Limb (tissue), 2 donors: ENCODE measurements around the gene CHCHD3.
"Not testable (repeated sequence)": the region's sequence is repeated elsewhere in the genome, so short reads cannot be mapped to it uniquely, and the experiment has no call there.

Experiments
- DNase-seq, 2 donors: peaks; one replicate each; pipeline ENCODE4 v3.0.0-alpha.2; 2016; ENCODE audit errors: extremely low spot score in 2 of 2

CHCHD3 gene

DNA sequence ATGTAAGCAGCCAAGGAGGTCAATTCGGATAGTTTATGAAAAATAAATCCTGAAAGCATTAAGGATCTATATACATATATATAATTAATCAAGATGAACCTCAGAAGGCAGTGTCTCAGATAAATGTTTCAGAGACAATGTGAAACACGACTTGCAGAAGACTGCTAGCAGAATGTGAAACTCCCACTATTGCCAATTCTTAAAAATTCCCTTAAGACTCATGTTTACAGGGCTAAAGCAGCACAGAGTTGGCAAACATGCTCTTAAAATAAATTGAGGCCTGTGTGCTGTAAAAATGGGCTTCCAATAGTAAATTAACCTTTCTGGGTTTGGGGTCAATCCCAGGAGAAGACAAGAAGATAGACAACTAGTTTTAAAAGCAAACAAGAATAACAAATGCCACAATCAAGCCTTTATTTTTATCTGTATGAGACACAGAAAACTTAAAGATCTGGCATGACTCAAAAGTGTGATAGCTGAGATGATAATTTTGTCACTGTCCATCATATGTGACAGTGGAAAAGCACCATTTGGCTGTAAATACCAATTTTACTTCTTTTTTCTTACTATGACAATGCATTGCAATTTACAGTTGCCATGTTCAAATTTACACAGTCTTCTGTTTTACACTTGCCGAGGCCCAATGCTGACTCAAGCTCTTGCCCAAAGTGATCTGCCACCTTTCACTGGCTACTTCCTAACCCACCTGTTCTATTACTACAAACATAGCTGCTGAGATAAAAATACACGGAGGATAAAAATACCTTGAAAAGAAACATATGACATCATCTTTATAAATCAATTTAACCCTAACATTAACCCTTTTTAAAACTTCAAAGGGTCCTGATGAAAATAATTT is 78.6 kb downstream of the CHCHD3 start:
- no peak for DNase-seq

DNA sequence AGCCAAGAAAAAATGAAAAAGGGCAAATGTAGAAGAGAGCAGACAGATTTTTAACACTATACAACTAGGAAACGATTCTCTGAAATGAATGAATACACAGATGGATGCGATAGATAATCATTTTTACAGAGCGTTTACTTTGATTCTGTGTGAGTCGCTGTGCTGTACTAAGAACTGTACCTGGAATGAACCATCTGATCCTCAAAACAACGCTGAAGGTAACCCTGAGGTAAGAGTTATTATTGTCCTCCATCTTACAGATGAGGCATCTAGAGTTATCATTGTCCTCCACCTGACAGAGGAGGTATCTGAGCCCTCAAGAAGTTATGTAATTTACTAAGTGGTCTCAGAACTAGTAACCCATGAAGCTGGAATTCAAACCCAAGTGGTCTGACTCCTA is 80.2 kb downstream of the CHCHD3 start:
- DNase-seq = no peak

GRCh38 chr7:132999845-133000244 is 82.0 kb downstream of the CHCHD3 start:
- no peak for DNase-seq

DNA sequence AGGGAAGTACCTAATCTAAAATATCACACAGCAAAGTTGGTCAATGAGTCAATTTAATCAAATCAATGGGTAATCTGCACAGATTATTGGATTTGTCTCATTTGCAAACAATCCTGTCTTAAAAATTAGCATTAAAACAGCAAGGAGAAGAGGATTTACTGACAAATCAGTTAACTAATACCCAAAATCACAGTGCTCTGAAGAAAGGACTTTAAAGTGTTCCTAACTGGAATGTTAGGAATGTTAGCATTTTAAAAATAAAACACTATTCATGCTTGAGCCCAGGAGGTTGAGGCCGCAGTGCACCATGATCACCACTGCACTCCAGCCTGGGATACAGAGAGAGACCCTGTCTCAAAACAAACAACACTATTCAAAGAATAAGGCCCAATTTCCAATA is 83.1 kb downstream of the CHCHD3 start:
- no peak for DNase-seq

DNA sequence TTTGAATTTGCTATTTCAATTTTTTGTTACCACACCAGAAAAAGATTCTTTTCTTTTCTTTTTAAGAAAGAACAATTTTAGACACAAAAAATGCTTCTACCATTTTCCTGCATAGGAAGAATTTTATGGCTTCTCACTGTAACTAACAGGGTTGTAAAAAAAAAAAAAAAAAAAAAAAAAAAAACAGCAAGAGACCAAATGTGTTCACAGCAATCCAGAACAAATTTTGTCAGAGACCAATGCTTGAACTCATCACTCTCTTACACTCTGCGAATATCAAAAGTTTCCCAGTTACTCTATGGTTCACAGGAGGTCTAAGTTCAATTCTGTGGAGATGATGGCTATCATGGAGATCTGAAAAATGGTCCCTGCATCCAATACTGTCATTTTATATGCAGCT is 84.4 kb downstream of the CHCHD3 start:
- no peak for DNase-seq

DNA sequence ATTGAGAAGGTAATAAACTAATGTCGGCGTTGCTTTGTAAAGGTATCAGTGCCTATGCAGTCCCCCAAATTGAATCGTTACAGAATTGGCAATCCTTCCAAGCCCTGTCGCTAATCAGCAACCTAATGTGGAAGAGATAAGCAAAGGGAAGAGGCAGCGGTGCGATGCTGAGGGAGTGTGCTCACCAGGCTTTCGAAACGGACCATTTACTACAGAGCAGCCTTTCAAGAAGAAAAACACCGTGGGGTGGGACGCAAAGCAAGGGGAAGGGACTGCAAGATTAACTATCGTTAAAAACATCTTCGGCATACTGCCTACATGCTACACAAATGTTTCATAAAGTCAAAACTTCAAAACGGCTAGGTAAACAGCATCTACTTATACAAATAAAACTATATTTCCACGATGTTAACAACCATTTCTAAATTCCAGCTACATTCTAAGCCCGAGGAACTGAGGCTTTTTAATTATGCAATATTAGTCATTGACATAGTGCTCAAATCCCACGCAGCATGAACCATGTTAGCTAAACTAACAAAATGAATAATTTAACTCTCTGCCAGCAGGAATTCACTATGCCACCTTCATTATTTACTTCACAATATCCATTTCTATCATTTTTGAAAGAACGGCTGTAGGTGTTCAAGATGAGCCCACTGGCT is 85.2 kb downstream of the CHCHD3 start:
- no peak for DNase-seq

GRCh38 chr7:132993377-132994013 is 88.4 kb downstream of the CHCHD3 start:
- DNase-seq = no peak

DNA sequence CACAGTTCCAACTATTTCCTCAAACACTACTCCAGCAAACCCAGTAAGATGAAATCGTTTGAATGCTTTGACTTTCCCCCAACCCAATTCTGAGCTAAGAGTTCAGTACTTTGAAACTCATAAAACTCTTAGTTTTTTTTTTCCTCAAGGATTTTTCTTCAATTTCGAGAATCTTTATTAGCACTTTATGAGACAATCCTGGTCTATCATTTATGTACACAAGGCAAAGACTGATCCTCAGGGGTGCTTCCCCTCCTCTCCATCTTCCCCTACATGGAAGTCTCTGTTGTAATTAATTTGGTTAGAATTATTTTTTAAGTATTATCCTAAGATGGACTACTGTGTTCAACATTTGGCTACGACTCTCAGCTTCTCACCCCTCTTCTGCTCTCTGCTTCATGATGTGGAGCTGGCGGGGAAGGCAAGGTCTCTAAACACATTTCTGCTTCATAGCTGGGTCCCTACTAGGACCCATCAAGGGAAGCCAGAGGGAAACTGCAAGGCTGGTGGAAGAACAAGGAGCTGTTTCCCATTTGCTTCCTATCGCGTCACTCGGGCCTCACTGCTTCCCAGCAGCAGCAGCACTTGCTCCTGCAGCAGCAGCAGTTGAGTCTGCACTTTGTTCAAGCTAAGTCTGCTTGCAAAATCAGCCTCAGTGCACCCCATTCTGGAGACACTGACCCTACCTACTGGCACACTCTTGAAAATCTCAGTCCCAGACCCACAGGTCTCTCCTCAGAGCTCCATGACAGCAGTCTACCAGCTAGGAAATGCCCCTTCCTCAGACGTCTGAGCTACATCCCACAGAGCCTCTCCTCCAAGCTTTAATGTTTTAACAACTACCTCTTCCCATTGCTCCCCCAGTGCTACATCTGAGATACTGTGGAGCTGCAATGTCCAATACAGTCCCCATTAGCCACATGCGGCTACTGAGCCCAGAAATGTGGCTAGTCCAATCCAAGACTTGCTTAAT is 90.0 kb downstream of the CHCHD3 start:
- peak in 1 of 2 donors; percentile 41 for DNase-seq

DNA sequence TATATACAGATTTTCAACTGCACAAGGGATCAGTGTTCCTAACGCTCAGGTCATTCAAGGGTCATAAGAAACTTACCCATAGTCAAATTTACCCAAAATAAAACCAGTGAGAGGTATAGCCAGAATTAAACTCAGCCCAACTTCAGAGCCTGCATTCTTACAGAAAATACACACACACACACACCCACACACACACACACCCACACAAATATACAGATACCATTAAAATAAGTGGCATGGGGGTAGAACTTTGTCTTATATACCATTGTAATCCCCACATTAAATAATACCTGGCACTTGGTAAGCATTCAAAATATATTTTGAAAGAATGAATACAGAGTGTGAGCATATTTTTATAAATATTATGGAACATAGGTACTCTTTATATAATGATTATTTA is 93.8 kb downstream of the CHCHD3 start:
- no peak for DNase-seq

- DNase-seq = no peak
Observed at GRCh38 chr7:132980402-132980801, 101.5 kb downstream of the CHCHD3 start.

DNA sequence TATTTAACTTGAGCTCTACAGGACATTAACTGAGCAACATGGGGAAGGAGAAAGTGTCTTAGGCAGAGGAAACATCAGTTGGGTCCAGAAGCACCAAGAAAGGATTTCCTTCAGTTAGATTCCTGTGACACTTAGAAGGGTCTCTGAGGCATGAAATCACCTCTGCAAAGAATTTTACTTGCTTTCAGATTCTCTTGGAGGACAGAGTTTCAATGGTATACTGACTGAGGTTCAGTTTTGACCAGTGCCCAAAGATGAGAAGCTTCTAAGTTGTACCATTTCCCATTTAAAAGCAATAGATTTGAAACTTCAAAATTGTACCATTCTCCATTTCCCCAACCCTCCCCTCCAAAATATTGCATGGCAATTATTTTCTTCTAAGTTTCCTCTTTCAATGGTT is 102.4 kb downstream of the CHCHD3 start:
- no peak for DNase-seq

- no peak for DNase-seq
Observed at GRCh38 chr7:132977234-132977633, 104.7 kb downstream of the CHCHD3 start.

DNA sequence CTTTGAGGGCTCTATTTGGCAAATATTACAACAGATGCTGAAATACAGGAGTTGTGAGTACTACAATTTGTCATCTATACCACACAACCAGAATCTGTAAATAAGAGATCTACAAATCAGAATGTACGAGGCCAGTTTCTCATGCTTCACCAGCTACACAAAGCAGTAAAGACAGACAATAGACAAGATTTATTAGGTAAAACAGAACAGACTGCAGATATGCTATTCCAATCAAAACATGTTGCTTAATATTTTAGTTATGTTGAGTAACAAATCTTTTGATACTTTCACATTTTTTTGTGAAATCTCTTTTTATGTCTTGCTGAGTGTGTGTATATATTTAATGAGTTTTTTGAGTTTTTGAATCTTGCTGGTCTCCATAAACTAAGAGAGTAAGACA is 109.1 kb downstream of the CHCHD3 start:
- DNase-seq = no peak

DNA sequence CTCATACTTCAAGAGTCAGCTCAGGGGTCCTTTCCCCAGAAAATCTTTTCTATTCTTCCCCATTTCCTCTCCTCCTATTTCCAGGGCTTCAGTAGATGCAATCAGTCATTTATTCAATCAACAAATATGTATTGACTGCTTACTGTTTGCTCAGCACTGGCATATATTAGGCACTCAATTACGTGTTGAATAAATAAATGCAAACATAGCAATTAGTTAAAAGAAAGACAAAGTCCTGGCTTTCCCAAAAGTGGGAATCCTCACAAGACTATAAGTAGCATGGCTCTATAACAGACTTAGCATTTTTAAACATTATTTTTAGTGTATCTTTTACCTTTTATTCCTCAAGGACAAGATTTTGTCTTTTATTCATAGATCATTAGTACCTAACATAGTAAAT is 111.6 kb downstream of the CHCHD3 start:
- no peak for DNase-seq

GRCh38 chr7:132969520-132969919 is 112.4 kb downstream of the CHCHD3 start:
- DNase-seq = no peak

DNA sequence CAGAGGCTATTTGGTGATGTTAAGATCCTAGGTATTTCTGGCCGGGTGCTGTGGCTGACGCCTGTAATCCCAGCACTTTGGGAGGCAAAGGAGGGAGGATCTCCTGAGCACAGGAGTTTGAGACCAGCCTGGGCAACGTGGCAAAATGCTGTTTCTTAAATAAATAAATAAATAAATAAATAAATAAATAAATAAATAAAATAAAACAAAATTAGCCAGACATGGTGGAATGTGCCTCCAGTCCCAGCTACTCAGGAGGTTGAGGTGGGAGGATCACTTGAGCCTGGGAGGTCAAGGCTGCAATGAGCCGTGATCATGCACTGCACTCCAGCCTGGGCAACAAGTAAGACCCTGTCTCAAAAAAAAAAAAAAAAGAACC is 114.4 kb downstream of the CHCHD3 start:
- DNase-seq = not testable (repeated sequence)

- DNase-seq = no peak
Observed at GRCh38 chr7:132966754-132967469, 115.0 kb downstream of the CHCHD3 start.

DNA sequence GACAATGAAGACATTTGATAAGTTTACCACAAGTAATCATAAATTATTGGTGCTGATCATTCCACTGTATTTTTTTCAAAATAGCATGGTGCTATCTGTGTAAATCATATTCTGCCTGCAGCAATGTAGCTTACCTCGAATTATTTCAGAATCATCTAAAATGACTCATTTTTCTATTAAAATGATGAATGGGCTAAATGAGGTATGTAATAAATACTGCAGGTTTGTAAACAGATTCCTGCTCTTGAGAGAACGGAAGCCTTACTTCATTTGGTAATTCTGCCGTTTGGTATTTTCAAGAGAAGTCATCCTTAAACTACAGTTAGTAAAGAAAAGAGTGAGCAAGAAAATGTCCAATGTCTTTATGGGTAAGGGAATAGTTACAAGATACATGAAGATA is 115.9 kb downstream of the CHCHD3 start:
- no peak for DNase-seq

- DNase-seq = no peak
Observed at GRCh38 chr7:132964876-132965275, 117.0 kb downstream of the CHCHD3 start.

DNA sequence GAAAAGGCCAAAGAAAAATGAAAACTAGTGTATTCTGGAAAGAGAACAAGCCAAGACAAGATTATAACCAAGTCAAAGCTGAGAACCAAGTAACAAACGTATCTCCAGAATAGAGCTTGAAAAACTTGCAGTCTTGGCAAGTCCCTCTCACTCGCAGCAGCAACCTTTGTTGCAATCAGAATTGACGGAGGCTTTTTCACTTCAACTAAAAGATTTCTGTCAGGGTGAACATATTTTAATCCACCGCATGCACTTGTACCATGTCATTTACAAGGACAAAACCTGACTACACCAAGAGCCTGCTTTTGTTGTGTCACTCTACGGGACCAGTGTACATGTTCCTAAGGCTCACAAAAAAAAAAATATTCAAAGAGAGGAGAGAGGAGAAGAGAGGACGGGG is 122.0 kb downstream of the CHCHD3 start:
- DNase-seq = no peak

- DNase-seq = no peak
Observed at GRCh38 chr7:132956556-132956955, 125.3 kb downstream of the CHCHD3 start.
